Measurements from ENCODE around the gene LYZL4. TPM values are rescaled to one million over a fixed set of nuclear protein-coding genes. Genes with fewer than 3 reads are reported as not detected.

The LYZL4 gene
- total and polyA plus RNA-seq, 10 of the 15 experiments (the other 5 are each of a cell fraction or from before 2014, with no cell fraction given) = 0.10 to 0.11 (median 0.11) TPM; not detected in 7

DNA sequence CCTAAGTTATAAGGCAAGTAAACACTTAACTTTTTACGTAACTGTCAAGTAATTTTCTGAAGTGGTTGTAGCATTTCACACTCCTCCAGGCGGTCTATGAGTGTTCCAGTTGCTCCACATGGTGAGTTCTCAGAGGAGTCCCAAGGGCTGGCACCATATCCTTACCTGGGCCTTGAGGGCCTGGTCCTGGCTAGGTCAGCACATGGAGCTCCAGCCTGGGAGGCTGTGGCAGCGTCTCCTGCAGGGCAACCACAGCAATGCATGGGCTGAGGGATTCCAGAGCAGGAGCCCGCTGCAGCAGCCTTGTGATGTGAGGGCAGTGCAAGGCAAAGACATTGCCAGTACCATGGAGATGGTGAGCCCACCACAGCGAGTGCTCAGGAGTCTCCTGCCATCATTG is 32.2 kb upstream of the LYZL4 start (continued):
- TF ChIP-seq, protein P1, sequence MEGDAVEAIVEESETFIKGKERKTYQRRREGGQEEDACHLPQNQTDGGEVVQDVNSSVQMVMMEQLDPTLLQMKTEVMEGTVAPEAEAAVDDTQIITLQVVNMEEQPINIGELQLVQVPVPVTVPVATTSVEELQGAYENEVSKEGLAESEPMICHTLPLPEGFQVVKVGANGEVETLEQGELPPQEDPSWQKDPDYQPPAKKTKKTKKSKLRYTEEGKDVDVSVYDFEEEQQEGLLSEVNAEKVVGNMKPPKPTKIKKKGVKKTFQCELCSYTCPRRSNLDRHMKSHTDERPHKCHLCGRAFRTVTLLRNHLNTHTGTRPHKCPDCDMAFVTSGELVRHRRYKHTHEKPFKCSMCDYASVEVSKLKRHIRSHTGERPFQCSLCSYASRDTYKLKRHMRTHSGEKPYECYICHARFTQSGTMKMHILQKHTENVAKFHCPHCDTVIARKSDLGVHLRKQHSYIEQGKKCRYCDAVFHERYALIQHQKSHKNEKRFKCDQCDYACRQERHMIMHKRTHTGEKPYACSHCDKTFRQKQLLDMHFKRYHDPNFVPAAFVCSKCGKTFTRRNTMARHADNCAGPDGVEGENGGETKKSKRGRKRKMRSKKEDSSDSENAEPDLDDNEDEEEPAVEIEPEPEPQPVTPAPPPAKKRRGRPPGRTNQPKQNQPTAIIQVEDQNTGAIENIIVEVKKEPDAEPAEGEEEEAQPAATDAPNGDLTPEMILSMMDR (IDR thresholded peaks at IDR 0.05 in 2 of 3, conservative IDR thresholded peaks at IDR 0.05 in 1 of 3; ENCODE audit: control insufficient read depth in 2 of 3, extremely low read depth in 1 of 3, insufficient read depth in 1 of 3, low read depth in 3 of 3, low read length in 3 of 3) = peak in 2 of 3 experiments; percentile 19 to 23; a peak in 2 of 6 replicates

DNA sequence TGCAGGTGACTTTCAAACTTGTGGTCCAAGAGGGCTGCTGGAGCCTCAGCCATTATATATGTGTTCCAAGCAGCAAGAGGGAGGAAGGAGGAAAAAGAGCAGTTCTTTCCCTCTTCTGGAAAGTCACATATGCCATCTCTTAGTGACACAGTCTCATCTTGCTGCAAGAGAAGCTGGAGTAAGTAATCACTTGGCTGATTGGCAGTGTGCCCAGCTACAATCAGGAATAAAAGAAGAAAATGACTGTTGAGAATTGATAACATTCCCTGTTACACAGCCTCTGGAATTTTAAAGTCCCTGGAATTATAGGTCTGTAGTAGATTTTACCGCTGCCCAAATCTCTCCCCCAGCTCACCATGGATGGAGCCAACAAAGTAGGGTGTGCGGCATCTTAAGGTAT is 31.4 kb upstream of the LYZL4 start:
- WGBS (ENCODE audit: insufficient coverage, insufficient replicate concordance, low lambda C conversion rate, missing lambda C conversion rate) = 90% methylated on average over 2 of the region's 2 CpGs
- TF ChIP-seq, protein P2, sequence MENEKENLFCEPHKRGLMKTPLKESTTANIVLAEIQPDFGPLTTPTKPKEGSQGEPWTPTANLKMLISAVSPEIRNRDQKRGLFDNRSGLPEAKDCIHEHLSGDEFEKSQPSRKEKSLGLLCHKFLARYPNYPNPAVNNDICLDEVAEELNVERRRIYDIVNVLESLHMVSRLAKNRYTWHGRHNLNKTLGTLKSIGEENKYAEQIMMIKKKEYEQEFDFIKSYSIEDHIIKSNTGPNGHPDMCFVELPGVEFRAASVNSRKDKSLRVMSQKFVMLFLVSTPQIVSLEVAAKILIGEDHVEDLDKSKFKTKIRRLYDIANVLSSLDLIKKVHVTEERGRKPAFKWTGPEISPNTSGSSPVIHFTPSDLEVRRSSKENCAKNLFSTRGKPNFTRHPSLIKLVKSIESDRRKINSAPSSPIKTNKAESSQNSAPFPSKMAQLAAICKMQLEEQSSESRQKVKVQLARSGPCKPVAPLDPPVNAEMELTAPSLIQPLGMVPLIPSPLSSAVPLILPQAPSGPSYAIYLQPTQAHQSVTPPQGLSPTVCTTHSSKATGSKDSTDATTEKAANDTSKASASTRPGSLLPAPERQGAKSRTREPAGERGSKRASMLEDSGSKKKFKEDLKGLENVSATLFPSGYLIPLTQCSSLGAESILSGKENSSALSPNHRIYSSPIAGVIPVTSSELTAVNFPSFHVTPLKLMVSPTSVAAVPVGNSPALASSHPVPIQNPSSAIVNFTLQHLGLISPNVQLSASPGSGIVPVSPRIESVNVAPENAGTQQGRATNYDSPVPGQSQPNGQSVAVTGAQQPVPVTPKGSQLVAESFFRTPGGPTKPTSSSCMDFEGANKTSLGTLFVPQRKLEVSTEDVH (IDR thresholded peaks at IDR 0.05; ENCODE audit: low read depth, partially characterized antibody) = no peak
- no peak for TF ChIP-seq NFYB (IDR thresholded peaks at IDR 0.05; ENCODE audit: insufficient read depth, low read depth, low read length)
- TF ChIP-seq SREBF2 (IDR thresholded peaks at IDR 0.05; ENCODE audit: low read length) = no peak
- TF ChIP-seq TAF1 (IDR thresholded peaks at IDR 0.05; ENCODE audit: borderline replicate concordance, low read depth, low read length) = no peak
- TF ChIP-seq ZNF384 (IDR thresholded peaks at IDR 0.05; ENCODE audit: borderline replicate concordance, low read depth, low read length) = no peak
- ChIA-PET POLR2A (interaction anchor here (0.6 kb wide), 1 partner anchor 83 kb away, joined by 11 read pairs; no protein-coding TSS in a partner anchor), SMC1A (ENCODE audit: uncharacterized antibody, unreplicated experiment) (interaction anchor here (1.2 to 8.2 kb wide), 3 partner anchors 44 to 193 kb away, joined by 4 to 110 read pairs (median 4); no protein-coding TSS in a partner anchor), CTCF (interaction anchor here (0.6 to 8.3 kb wide), 8 partner anchors 7 to 250 kb away, joined by 3 to 162 read pairs (median 4); no protein-coding TSS in a partner anchor), RAD21 (ENCODE audit: unreplicated experiment) (interaction anchor here (1.8 to 5.8 kb wide), 3 partner anchors 42 to 194 kb away, joined by 5 to 90 read pairs (median 7); no protein-coding TSS in a partner anchor)
- DNase-seq (ENCODE audit: low read depth, low spot score) (no peak), ATAC-seq (no peak), FAIRE-seq (no peak)
- Histone ChIP-seq H3K4me3 (no peak overlapping the region), H3K27ac (ENCODE audit: control insufficient read depth, insufficient read depth) (no peak overlapping the region), H3K36me3 (ENCODE audit: control insufficient read depth in 2 of 2, insufficient read depth in 2 of 2, low read length in 1 of 2) (no peaks in the 10 kb centered on the region), H2AFZ (ENCODE audit: control insufficient read depth, low read depth, low read length) (no peak overlapping the region), H3K27me3 (replicated peaks in 1 of 2; ENCODE audit: control insufficient read depth in 2 of 2, insufficient read depth in 2 of 2, low read length in 1 of 2) (no peaks in the 10 kb centered on the region; a peak in 1 of 4 replicates), H3K9me3 (replicated peaks; ENCODE audit: control insufficient read depth, insufficient read depth, low read length) (no peaks in the 10 kb centered on the region; the same call in 2 of the 3 replicates), H4K20me1 (ENCODE audit: control insufficient read depth, insufficient read depth) (no peaks in the 10 kb centered on the region), H3K79me2 (ENCODE audit: control insufficient read depth, insufficient read depth, low read length) (no peaks in the 10 kb centered on the region), H3K4me1 (ENCODE audit: control insufficient read depth, insufficient read depth, low read length) (no peaks in the 10 kb centered on the region; the same call in 1 of the 2 replicates), H3K4me2 (ENCODE audit: control insufficient read depth, insufficient read depth) (no peak overlapping the region), H3K9ac (ENCODE audit: control insufficient read depth, insufficient read depth, low read length) (no peak overlapping the region)
- in situ Hi-C loops (cut with MboI) = loop anchor here (5.0 kb wide), 2 partner anchors 194 to 549 kb away; no protein-coding TSS in a partner anchor
- BruUV-seq (replicated peaks) = no TSS peak
- intact Hi-C loops (cut with micrococcal nuclease; ENCODE audit: unreplicated experiment) = loop anchor here (5.0 kb wide), 2 partner anchors 101 to 209 kb away; no protein-coding TSS in a partner anchor

All from GM12878 (cell line).